GM18502 (cell line): Measurements from ENCODE around the gene CHGA.

Experiments
- ATAC-seq: cut with Tn5 transposase; IDR thresholded peaks from one replicate; pipeline ENCODE4 v1.9.1; 2021; ENCODE audit warnings: mild to moderate bottlenecking; ENCODE audit not compliant: unreplicated experiment, poor library complexity

Gene CHGA

DNA sequence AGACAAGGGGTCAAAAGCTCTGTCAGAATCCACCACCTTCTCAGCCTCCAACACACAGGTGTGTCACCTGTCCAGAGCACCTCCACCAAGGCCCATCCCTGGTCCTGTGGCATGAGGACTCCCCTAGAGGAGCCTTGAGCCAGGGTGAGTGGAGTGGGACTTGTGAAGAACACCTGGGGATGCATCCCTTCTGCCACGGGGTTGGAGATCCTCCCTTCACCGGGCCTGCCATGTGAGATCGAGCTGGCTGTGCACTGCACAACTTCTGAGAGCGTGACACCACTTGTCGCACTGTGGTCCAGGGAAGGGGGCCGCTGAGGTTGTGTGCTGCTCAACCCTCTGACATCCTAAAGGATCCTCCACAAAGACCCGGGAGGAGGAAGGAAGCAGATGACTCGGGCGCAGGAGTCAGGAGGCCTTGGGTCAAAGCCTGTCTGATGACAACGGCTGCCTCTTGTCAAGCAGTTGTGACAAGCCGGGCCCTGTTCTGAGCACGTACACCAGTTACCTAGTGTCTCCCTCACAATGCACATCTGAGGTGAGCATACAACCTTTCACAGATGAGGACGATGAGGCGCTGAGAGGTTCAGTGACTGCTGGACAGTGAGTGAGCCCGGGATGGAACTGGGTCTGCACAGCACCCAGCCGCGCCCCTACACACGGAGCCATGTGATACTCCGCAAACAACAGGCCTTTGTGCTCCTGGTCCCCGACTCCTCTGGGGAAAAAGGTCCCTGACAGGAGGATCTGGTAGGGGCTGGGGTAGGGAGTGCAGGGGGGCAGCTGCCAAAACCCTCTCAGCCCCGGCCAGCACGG lies 35.6 kb downstream of the CHGA start:
- no peak for ATAC-seq

- no peak for ATAC-seq
Measured at GRCh38 chr14:92959189-92959531, 36.2 kb downstream of the CHGA start.

DNA sequence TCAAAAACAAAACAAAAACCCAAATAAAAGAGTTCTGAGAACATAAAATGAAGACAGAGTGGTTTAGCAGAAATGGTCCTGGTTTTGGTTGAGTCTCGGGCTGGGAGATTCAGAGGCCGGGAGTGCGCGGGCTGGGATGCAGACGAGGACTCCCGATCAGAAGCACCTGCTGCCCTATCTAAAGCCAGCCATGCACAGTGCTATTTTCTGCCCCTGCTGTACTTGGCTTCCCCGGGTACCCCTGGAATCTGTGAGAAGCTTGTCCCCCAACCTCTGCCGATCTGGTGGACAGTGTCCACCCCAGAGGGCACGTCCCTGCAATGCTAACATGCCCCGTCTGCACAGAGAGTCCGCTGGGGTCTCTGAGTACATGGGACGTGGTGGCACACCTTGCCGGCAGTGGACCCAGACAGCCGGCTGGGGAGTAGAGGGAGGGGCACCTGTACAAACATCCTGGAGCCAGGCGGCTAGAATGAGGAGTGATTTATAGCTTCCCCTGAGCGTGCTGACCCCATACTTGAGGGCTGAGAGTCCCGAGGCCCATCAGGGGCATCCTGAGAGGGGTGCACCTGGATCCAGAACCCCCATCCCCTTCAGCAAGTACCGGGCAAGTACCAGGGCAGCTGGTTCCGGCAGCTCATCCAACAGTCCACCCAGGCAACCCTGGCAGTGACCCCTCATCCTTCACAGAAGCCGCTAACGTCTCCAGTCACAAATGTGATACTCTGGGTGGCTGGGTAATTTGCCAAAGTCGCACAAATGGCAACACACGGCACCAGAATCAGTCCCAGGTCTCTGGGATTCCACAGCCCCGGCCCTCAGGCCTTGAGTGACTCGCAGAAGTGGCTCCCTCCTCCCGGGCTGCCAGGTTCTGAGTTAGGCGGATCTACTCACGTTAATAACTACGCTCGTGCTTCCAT lies 37.1 kb downstream of the CHGA start:
- ATAC-seq = no peak

- no peak for ATAC-seq
Measured at GRCh38 chr14:92960706-92961566, 38.0 kb downstream of the CHGA start.

DNA sequence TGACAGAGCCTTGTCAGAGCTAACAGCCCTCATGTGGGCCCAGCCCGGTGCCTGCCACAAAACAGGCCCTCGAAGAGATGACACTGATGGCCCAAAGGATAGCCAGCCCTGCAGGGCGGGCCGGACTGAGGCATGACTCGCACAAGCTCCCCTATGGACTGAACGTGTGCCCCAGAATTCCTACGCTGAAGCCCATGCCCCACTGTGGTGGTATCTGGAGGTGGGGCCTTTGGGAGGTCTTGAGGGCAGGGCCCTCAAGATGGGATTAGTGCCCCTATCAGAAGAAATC lies 38.6 kb downstream of the CHGA start:
- ATAC-seq = no peak

DNA sequence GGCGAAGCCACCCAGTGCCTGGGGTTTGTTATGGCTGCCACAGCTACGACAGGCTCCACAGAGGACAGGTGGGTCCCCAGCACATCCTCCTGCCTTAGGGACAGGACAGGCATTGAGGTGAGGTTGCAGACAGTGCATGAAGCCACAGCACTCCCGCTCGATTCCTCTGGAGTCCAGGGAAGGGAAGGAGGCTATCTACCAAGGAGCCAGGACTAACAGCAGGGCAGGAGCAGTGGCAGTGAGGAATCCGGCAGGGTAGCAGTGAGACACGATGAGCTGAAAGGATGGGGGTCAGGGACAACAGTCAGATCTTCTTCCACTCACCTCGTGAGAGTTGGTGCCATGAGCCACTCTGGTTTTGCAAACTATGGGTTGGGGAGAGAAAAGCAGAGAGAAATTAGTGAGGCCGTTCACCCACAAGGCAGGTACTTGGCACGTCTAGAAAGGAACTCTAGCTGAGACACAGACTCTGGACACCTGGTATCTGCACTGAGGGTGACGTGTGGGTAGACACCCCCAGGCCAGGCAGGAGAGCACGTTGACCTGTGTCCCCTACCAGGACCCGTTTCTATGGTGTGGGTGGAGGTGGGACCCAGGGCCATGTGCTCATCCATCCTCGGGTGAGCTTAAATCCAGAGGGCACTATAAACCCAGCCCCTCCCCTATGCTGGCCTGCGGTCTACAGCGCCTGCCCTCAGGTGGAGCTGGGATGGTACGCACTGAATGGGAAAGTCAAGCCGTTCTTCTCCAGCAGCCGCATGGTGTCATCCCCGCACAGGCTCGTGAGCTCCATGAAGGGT lies 39.3 kb downstream of the CHGA start:
- ATAC-seq = no peak

DNA sequence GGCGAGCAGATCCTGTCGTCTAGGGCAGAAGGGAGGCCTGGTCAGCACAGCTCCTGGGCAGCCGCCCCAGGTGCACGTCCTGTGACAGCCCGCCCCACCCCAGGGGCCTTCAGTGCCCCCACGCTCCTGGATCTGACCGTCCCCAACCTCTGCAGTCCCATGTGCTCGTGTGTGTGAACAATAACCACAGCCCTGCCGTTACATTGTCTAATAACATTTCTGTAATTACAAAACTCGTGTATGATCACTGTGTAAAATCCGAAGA lies 39.8 kb downstream of the CHGA start:
- ATAC-seq = no peak

GRCh38 chr14:92963301-92964123 lies 40.6 kb downstream of the CHGA start:
- no peak for ATAC-seq

DNA sequence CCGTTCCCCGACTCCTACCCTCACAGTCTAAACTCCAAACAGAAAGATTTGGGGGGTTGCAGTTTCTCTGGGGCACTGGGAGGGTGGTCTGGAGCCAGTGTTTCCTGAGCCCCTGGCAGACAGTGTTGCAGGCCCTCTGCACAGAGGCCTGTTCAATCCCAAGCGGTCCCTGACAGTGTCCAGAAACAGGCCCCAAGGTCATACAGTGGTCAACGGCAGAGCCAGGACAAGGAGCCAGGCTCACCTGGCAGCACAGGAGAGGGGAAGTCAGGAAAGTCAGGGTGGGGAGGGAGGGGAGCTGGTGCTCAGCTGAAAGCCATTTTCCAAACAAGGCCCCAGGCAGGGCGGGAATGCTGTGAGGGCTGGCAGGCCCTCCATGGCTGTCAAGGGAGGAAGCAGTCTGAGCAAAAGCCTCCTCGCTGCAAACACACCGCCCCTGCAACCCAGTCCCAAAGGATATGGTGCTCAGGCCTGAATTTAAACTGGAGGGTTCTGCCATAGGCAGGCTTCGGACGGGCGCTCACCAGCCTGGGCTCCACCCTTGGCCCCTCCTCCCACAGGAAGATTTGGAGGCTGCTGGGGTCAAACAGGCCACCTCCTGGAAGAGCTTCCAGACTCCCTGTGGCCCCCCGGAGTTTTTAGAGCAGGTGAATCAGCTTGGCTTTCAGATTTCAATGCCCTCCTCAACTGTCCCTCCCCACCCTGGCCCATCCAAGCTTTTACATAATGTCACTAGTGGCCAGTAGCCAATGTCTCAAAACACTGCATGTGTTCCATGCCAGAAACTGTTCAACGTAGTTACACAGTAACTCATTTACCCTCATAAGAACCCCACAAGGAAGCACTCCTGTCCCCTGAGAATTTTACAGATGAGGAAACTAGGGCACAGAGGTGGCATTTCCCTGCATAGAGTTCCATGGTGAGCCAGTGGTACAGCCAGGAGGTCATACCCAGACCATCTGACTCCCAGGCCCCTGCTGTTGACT lies 41.5 kb downstream of the CHGA start:
- no peak for ATAC-seq

DNA sequence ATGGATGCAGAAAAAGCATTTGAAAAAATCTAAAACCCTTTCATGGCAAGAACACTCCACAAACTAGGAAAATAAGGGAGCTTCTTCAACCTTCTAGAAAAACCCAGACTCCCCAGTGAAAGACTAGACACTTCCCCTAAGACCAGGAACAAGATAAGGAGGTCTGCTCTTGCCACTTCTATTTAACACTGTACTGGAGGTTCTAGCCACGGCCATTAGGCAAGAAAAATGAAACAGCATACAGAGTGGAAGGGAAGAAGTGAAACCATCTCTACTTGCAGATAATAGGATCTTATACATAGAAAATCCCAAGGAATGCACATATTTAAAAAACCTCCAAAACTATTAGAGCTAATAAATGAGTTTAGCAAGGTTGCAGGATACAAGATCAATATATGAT lies 42.3 kb downstream of the CHGA start:
- no peak for ATAC-seq

DNA sequence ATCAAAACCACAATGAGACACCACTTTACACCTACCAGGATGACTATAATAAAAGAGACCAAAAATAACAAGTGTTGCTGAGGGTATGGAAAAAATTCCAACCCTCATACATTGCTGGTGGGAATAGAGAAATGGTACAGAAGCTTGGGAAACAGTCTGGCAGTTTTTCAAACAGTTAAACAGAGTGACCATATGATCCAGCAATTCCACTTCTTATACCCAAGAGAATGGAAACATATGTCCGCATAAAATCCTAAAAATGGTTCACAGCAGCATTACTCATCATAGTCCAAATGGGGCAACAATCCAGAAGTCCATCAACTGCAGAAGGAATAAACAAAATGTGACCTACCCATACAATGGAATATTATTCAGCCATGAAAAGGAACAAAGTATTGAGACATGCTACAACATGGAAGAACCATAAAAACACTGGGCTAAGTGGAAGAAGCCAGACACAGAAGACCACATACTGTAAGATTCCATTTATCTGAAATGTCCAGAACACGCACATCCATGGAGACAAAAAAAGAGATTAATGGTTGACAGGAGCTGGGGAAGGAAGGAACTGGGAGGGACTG lies 44.5 kb downstream of the CHGA start:
- ATAC-seq = no peak

GRCh38 chr14:92968291-92969020 lies 45.5 kb downstream of the CHGA start:
- ATAC-seq = no peak

GRCh38 chr14:92969430-92969829 lies 46.5 kb downstream of the CHGA start:
- ATAC-seq = no peak

- ATAC-seq = no peak
Measured at GRCh38 chr14:92969871-92970270, 46.9 kb downstream of the CHGA start.

GRCh38 chr14:92970271-92970670 lies 47.3 kb downstream of the CHGA start:
- ATAC-seq = no peak

DNA sequence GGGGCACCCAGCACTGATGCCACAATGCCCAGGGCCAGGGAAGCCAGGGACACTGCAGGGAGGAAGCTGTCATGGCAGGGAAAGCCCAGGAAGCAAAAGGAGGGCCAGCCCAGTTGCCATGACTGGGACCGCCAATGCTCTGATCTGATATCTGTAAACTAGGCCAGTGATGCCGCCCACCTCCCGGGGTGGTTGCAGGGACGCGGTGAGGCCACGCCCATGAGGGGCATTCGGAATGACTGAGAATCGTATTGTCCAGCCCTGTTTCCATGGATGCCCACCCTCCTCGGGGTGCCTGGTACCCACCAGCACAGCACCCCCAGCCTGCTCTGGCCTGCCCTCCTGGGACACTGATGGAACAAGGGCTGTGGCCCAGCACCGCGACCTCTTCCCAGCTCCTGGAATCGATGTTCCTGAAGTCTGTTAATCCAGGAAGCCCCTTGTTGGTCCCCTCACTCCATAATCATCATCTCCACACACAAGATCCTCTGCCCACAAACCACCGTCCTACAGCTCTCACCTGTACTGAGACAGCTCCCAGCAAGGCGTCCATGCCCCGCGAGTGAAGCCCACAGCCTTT lies 48.7 kb downstream of the CHGA start:
- ATAC-seq = no peak

DNA sequence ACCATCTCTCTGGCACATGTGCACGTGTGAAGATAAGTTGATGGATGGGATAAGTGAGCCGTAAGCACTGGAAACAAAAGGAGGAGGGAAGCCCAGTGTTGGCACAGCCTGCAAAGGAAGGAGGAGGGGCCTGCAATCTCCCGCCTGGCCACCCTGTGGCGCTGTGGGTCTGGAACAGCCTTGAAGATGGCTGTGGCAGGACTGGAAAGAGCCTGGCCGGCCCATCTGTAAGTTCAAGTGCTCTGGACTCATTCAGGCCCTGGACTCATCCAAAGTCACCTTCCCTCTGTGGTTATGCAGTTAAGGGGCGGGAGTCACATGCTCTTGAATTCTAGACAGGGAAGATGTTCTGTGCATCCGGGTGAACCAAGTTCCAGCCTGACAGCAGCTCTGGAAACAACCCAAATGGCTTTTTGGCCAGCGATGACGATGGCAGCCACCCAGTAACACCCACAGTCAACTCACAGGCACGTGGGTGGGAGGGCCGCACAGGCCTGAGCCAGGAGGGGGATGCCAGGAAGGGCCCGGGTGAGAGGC lies 50.4 kb downstream of the CHGA start:
- no peak for ATAC-seq
